ENCODE data around the gene INPP4B.

The INPP4B gene

GRCh38 chr4:142846108-142846728 is at the start of gene INPP4B:
INPP4B (minus strand) TSS chr4:142846301.
- DNase-seq: peak; percentile 68

GRCh38 chr4:142893012-142893411 is 46.9 kb upstream of the INPP4B start:
- DNase-seq: no peak

DNA sequence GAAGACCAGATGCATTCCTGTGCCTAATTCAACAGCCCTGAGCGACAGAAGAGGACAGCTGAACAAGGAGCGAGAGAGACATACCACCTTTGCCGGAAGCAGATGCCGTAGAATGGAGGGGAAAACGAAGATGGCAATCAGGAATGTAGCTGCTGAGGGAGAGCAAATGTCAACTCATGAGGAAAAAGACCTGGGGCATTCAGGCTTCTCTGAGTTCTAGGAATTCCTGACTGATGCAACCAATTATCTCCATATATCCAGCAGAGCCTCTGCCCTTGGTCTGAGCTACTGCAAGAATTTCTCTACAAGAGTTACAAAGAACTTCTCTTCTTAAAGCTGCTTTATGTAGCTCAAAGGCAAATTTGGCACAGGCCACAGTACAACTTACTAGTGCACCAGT is 40.5 kb upstream of the INPP4B start:
- DNase-seq: no peak

- peak; percentile 16 for DNase-seq
These were observed 37.1 kb upstream of the INPP4B start for GRCh38 chr4:142883040-142883832.

- no peak for DNase-seq
These were observed 36.1 kb upstream of the INPP4B start for GRCh38 chr4:142882159-142882558.

DNA sequence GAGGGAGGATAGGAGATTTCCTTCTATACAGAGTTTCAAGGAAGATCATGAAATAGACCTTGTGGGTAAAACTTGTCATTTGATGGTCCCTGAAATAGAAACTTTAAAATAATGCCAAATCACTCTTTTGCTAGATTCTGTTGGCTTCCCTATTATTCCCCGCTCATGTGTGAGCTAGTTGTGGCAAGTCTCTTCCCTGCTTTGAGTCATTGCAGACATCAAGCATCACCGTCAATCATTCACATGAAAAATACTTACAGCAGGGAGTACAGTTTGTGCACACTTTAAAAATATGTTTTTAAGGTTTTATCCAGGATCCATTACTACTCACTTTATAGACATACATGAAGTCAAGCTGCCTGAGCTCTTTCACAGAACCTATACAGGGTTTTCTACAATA is 35.2 kb upstream of the INPP4B start:
- no peak for DNase-seq

DNA sequence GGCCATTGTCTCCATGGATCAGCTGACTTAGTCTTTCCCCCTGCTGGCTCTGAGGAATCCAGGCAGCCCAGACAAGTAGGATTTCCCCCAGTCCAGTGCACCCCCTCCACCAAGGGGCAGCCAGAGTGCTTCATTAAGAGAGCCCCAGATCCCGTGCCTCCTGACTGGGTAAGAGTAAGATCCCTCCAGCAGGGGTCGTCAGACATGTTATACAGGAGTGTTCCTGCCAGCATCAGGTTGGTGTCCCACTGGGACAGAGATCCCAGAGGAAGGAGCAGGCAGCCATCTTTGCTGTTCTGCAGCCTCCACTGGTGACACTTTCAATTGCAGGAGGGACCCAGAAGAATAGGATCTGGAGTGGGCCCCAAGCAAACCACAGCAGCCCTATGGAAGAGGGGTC is 29.0 kb upstream of the INPP4B start:
- DNase-seq: no peak

- no peak for DNase-seq
These were observed 28.6 kb upstream of the INPP4B start for GRCh38 chr4:142874684-142875083.

GRCh38 chr4:142866685-142867084 is 20.6 kb upstream of the INPP4B start:
- no peak for DNase-seq

DNA sequence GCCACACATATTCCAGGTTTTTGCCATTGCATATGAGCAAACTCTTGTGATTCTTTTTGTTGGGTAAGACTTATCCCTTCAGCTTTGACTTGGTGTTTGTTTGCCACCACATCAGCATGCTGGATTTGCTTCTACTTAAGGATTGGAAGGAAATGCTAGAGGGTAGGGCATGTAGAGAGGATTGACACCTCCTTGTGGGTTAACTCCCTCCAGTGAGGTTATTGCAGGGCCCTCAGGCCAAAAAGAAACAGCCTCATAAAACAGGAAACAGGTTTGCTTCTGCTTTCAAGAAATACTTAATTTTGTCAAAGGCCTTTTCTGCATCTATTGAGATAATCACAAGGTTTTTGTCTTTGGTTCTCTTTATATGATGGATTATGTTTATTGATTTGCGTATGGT is 15.2 kb upstream of the INPP4B start:
- DNase-seq: no peak

DNA sequence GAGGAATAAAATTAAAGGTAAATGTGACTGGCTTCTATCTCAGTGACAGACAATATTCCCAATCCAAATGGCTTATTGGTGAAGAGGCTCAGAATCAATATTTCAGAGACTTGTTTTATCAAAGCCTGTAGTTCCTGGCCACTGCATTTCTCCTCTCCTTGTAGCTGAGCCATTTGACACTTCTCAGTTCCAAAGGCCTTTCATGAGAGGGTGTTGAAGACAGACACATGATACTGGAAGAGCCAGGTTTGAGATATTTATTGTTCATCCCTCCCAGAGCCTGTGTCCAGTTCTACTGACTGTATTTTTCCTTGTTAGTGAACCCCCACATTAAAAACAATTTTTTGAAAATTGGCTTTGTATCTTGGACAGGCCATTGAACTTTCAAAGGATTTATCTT is 12.9 kb upstream of the INPP4B start:
- DNase-seq: no peak

GRCh38 chr4:142858446-142858845 is 12.3 kb upstream of the INPP4B start:
- DNase-seq: no peak

DNA sequence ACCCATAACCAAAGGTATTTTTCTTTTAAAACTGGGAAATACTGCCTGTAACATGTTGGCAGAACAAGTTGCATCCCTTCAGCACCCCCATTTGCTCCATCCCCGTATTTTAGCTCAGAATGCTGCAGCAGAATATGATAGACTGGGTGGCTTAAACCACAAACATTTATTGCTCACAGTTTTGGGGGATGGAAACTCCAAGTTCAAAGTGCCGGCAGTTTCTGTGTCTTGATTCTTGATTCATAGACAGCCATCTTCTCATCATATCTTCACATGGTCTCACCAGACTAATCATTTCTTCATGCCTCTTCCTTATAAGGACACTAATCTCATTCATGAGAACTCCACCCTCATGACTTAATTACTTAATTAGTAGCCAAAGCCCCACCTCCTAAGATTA is 10.5 kb upstream of the INPP4B start:
- DNase-seq: no peak

DNA sequence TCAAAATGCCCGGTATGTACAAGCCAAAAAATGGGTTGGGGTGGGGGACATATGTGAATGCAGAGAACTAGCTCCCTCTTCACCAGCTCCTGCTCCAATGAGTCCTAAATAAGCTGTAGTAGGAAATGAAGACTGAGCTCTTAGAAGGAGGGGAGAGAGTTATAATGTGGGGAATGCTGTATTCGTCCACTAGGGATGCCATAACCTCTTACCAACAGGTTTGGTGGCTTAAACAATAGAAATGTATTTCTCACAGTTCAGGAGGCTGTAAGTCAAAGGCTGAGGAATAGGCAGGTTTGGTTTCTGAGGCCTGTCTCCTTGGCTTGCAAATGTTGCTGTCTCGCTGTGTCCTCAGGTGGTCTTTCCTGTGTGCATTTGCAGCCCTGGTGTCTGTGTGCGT is 4.4 kb upstream of the INPP4B start:
- no peak for DNase-seq

DNA sequence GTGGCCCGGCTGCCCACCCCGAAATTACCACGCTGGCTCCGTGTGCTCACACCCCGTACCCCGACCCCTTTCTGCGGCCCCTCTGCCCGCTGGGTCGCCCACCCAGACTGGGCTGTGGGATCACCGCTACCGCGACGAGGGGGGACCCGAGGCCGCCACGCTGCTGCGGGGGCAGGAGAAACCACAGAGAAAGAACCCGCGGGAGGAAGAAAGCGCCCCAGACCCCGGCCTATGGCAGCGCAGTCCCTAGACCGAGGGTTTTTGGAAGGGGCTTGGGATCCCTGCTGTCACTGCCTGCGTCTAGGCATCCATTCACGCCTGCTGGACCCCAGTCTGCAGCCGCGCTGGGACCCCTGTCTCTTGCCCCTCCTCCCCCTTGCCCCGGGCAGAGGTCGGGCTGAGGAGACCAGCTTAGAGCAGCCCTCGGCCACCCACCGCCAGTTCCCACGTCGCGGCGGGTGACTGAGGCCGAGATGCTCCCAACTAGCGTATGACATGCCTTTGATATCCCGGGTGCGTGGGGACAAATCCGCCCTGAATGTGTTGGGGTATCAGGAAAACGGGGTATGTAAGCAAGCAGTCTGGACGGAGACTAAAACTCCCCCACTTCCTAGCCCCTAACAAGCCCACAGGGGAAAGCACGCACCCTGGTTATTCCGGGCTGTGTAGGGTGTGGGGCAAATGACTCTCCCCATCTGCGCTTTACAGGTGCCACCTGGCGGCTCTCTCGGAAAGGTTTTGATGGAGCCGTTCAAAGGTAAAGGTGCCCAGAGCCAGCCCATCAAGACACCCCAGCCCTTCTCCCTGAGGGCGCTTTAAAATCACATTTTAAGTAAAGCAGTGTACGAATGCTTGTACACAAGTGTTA is 862 bp upstream of the INPP4B start:
- DNase-seq: no peak

- DNase-seq: no peak
These were observed 601 bp downstream of the INPP4B start for GRCh38 chr4:142845293-142846107.

DNA sequence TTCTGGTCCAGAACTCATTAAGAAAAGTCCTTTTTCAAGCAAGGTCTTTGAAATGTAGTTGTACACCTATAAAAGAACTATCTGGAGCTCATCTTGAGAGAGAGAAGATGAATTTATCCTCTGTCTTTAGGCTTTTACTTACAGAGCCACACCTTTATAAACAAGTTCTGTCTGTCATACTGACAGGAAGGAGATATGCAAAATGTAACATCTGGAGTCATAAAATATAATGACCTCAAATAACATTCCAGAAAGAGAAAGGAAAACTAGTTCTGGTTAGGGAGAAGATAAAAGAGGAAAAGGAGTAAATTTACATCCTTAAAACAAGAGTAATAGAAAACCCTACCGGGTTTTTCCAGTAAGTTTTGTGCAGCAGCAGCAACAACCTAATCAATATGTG is 1.3 kb downstream of the INPP4B start:
- DNase-seq: no peak

DNA sequence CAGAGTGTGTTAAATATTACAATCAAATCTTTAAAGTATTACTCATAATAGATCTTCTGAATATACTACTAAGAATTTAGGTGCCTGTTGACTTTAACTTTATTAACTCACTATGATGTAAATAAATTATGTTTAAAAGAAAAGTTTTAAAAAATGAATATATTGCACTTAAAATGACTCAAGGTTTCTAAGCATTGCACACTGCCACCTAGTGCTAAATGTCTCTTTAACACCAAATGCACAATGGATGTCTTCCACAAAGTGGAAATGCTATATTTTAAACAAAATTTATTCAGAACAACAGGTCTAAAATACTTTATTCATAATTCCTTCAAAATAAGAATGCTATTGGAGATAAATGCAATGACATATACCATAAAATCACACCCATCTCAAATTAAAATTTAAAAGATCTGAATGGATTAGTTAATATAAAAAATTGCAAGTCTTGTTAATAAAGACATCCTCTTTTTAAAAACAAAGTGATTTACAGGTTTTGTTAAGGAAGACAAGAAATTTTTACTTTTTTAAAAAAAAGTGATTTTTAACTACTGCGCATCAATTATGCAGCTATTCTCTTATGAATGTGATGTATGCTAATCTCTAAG is 5.5 kb downstream of the INPP4B start:
- peak; percentile 39 for DNase-seq

GRCh38 chr4:142838778-142839177 is 7.3 kb downstream of the INPP4B start:
- DNase-seq: no peak

GRCh38 chr4:142832022-142832421 is 14.1 kb downstream of the INPP4B start:
- no peak for DNase-seq

- DNase-seq: no peak
These were observed 19.4 kb downstream of the INPP4B start for GRCh38 chr4:142826503-142827241.

GRCh38 chr4:142824368-142824767 is 21.7 kb downstream of the INPP4B start:
- peak; percentile 15 for DNase-seq
